OCI-LY1 (cell line): Measurements from ENCODE around the gene MPZL1.

Experiments
- H2AFZ ChIP-seq: fragments of 200-600 bp; sonication (generic), shearing (Covaris generic); 2 replicates; pipeline ENCODE4 v1.6.0; 2014; ENCODE audit warnings: antibody characterized with exemption, mild to moderate bottlenecking, low read length
- H3F3A ChIP-seq: fragments of 200-600 bp; sonication (generic), shearing (Covaris generic); 2 replicates; pipeline ENCODE4 v1.6.0; 2014; ENCODE audit warnings: mild to moderate bottlenecking, antibody characterized with exemption, low read length, moderate library complexity; ENCODE audit not compliant: insufficient read depth
- H3K27ac ChIP-seq: fragments of 200-600 bp; sonication (generic); 2 replicates; pipeline ENCODE4 v1.5.1; 2014; ENCODE audit warnings: low read length, mixed run types, mild to moderate bottlenecking, low read depth; ENCODE audit not compliant: poor library complexity, severe bottlenecking
- H3K27me3 ChIP-seq: fragments of 200-600 bp; sonication (generic); 2 replicates; pipeline ENCODE4 v1.6.0; 2014; ENCODE audit warnings: antibody characterized with exemption, mild to moderate bottlenecking, low read length, moderate library complexity; ENCODE audit not compliant: insufficient read depth
- H3K36me3 ChIP-seq: fragments of 200-600 bp; sonication (generic); 2 replicates; pipeline ENCODE4 v1.6.1; 2014; ENCODE audit warnings: mild to moderate bottlenecking, antibody characterized with exemption, low read length, moderate library complexity, mixed read lengths; ENCODE audit not compliant: insufficient read depth
- H3K4me1 ChIP-seq: fragments of 200-600 bp; sonication (generic); 2 replicates; pipeline ENCODE4 v1.5.1; 2014; ENCODE audit warnings: mild to moderate bottlenecking, low read length, moderate library complexity; ENCODE audit not compliant: insufficient read depth, severe bottlenecking
- H3K4me2 ChIP-seq: fragments of 200-600 bp; sonication (generic), shearing (Covaris generic); 2 replicates; pipeline ENCODE4 v1.6.1; 2014; ENCODE audit warnings: low read length
- H3K4me3 ChIP-seq: fragments of 200-600 bp; sonication (generic); 2 replicates; pipeline ENCODE4 v1.5.1; 2014; ENCODE audit warnings: low read length, low read depth, mild to moderate bottlenecking, mixed read lengths; ENCODE audit not compliant: poor library complexity, severe bottlenecking
- H3K79me2 ChIP-seq: fragments of 200-600 bp; shearing (Covaris generic); 2 replicates; pipeline ENCODE4 v1.6.1; 2016; ENCODE audit warnings: mixed run types, low read length, mixed read lengths; ENCODE audit not compliant: insufficient read depth
- H3K9ac ChIP-seq: fragments of 200-600 bp; sonication (generic), shearing (Covaris generic); 2 replicates; pipeline ENCODE4 v1.6.1; 2014; ENCODE audit warnings: mild to moderate bottlenecking, low read length, mixed read lengths
- H3K9me2 ChIP-seq: fragments of 200-600 bp; sonication (generic), shearing (Covaris generic); 2 replicates; pipeline ENCODE4 v1.6.1; 2014; ENCODE audit warnings: low read depth, mild to moderate bottlenecking, low read length, mixed read lengths
- H3K9me3 ChIP-seq: fragments of 200-600 bp; shearing (Covaris generic); 2 replicates; pipeline ENCODE4 v1.6.1; 2014; ENCODE audit warnings: low read length, mixed read lengths
- H4K20me1 ChIP-seq: fragments of 200-600 bp; sonication (generic), shearing (Covaris generic); 2 replicates; pipeline ENCODE4 v1.6.0; 2016; ENCODE audit warnings: mild to moderate bottlenecking, low read length; ENCODE audit not compliant: insufficient read depth
- EZH2 ChIP-seq: fragments of 200-600 bp; sonication (generic), shearing (Covaris generic); IDR thresholded peaks from 2 replicates; pipeline ENCODE4 v1.8.0; 2017; ENCODE audit warnings: borderline replicate concordance, mixed run types, mild to moderate bottlenecking, antibody characterized with exemption, low read length, moderate library complexity, mixed read lengths
- TF ChIP-seq, protein P1 (sequence below): fragments of 200-600 bp; sonication (generic), shearing (Covaris generic); IDR thresholded peaks from 2 replicates; pipeline ENCODE4 v1.5.1; 2017; ENCODE audit warnings: mild to moderate bottlenecking, antibody characterized with exemption, low read length, moderate library complexity, mixed read lengths

MPZL1 gene

DNA sequence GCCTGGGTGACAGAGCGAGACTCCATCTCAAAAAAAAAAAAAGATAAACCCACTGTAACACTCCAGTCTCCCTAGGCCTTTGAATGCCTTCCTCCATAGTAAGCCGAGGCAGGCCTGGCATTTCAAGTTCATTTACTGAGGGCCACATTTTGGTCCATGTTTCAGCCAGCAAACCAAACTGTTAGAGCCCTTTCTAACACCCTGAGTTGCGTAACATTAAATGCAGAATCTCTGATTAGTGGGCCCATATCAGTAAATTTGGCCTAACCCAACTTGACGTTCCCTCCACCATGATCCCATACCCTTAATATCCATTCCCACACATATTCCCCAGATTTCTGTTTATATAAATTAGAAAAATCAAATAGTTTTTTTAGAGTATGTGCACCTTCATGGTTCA, 12.4 kb downstream of the MPZL1 start:
- Histone ChIP-seq H3K4me2 (no peak overlapping the region), H3K27ac (no peak overlapping the region), H3K4me1 (no peaks in the 10 kb centered on the region), H3F3A (no peaks in the 10 kb centered on the region), H3K36me3 (peaks cover 18% of the 10 kb centered on the region), H3K79me2 (peaks cover 15% of the 10 kb centered on the region), H4K20me1 (no peaks in the 10 kb centered on the region), H3K9me2 (no peaks in the 10 kb centered on the region), H3K9ac (no peak overlapping the region), H3K9me3 (no peaks in the 10 kb centered on the region), H3K4me3 (no peak overlapping the region), H3K27me3 (no peaks in the 10 kb centered on the region), H2AFZ (no peak overlapping the region)
- TF ChIP-seq, protein P1, sequence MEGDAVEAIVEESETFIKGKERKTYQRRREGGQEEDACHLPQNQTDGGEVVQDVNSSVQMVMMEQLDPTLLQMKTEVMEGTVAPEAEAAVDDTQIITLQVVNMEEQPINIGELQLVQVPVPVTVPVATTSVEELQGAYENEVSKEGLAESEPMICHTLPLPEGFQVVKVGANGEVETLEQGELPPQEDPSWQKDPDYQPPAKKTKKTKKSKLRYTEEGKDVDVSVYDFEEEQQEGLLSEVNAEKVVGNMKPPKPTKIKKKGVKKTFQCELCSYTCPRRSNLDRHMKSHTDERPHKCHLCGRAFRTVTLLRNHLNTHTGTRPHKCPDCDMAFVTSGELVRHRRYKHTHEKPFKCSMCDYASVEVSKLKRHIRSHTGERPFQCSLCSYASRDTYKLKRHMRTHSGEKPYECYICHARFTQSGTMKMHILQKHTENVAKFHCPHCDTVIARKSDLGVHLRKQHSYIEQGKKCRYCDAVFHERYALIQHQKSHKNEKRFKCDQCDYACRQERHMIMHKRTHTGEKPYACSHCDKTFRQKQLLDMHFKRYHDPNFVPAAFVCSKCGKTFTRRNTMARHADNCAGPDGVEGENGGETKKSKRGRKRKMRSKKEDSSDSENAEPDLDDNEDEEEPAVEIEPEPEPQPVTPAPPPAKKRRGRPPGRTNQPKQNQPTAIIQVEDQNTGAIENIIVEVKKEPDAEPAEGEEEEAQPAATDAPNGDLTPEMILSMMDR, result no peak
- no peak for TF ChIP-seq EZH2

DNA sequence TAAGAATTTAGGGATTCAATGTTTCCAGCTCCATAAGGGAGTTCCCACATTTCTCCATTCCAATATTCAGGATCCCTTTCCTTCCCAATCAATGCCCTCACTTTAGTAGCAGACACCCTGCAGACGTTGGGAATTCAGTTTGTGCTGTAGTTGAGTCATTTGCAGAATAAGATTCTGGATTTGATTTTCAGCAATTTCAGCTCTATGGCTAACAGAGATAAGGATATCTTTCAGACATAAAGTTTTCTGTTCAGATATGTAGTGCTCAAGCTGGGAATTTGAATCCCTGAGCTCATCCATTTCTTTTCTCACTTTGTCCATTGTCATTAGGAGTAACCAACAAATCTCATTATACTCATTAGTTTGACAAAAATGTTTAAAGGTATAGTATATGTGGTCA, 13.1 kb downstream of the MPZL1 start:
- peaks cover 18% of the 10 kb centered on the region for H3K36me3 ChIP-seq
- H3K4me2 ChIP-seq, result no peak overlapping the region
- no peaks in the 10 kb centered on the region for H3K9me2 ChIP-seq
- H4K20me1 ChIP-seq, result no peaks in the 10 kb centered on the region
- H3K9me3 ChIP-seq, result no peaks in the 10 kb centered on the region
- no peak overlapping the region for H3K27ac ChIP-seq
- peaks cover 9% of the 10 kb centered on the region for H3K79me2 ChIP-seq
- no peaks in the 10 kb centered on the region for H3F3A ChIP-seq
- no peaks in the 10 kb centered on the region for H3K4me1 ChIP-seq
- no peaks in the 10 kb centered on the region for H3K27me3 ChIP-seq
- H3K9ac ChIP-seq, result no peak overlapping the region
- TF ChIP-seq, protein P1, result no peak
- TF ChIP-seq EZH2, result no peak
- no peak overlapping the region for H2AFZ ChIP-seq
- no peak overlapping the region for H3K4me3 ChIP-seq

DNA sequence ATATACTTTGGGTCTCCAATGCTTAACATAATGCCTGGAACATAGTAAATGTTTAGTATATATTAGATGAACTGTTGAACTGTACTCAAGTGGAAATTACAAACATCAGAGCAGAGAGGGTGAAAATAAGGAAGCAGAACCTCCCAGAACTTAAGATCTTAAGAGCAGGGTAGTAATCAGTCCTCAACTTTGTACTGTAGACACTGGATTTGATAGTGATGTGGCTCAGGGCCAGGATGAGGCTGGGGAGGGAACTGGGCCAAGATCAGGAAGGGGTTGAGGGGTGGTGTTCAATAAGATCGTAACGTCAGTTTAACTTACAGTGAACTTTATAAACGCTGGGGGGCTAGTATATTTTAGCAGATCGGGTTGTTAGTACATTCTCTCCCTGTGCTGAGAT, 15.4 kb downstream of the MPZL1 start:
- H3K27ac ChIP-seq, result no peak overlapping the region
- H3K79me2 ChIP-seq, result no peaks in the 10 kb centered on the region; the same call in 1 of the 2 replicates
- H3K27me3 ChIP-seq, result no peaks in the 10 kb centered on the region
- no peaks in the 10 kb centered on the region for H3K4me1 ChIP-seq
- no peak overlapping the region for H3K4me3 ChIP-seq
- no peak overlapping the region for H2AFZ ChIP-seq
- H3K9me3 ChIP-seq, result no peaks in the 10 kb centered on the region
- TF ChIP-seq, protein P1, result no peak
- no peak for TF ChIP-seq EZH2
- H3K36me3 ChIP-seq, result peaks cover 18% of the 10 kb centered on the region
- H4K20me1 ChIP-seq, result no peaks in the 10 kb centered on the region
- H3K4me2 ChIP-seq, result no peak overlapping the region
- no peaks in the 10 kb centered on the region for H3F3A ChIP-seq
- no peaks in the 10 kb centered on the region for H3K9me2 ChIP-seq
- no peak overlapping the region for H3K9ac ChIP-seq
